Effector memory CD8-positive, alpha-beta T cell (primary cell): ENCODE data around the gene SMIM36.
"Not testable (repeated sequence)": the region's sequence is repeated elsewhere in the genome, so short reads cannot be mapped to it uniquely, and the experiment has no call there.

Experiments
- ATAC-seq: fragments of 150-1000 bp; cut with Tn5 transposase; replicated peaks from 2 replicates; pipeline ENCODE4 v1.10.0; 2021; ENCODE audit warnings: mild to moderate bottlenecking, moderate library complexity
- DNase-seq, 3 experiments: peaks; one replicate each; pipeline ENCODE4 v3.0.0; 2021
- H3K27ac Mint-ChIP-seq, 2 donors: one replicate each; pipeline ENCODE4 v1.8.0; 2022; ENCODE audit warnings: mild to moderate bottlenecking in 2 of 2, mixed read lengths in 2 of 2, moderate library complexity in 2 of 2
- H3K27me3 Mint-ChIP-seq, 2 donors: one replicate each; pipeline ENCODE4 v1.8.0; 2022; ENCODE audit warnings: mixed read lengths in 2 of 2
- H3K36me3 Mint-ChIP-seq: one replicate; pipeline ENCODE4 v1.8.0; 2022; ENCODE audit warnings: mild to moderate bottlenecking, moderate library complexity, mixed read lengths; ENCODE audit not compliant: insufficient read depth
- H3K4me1 Mint-ChIP-seq, 2 donors: one replicate each; pipeline ENCODE4 v1.8.0; 2022; ENCODE audit warnings: low read depth in 2 of 2, mixed read lengths in 2 of 2
- H3K4me3 Mint-ChIP-seq, 2 donors: one replicate each; pipeline ENCODE4 v1.8.0; 2022; ENCODE audit warnings: mild to moderate bottlenecking in 2 of 2, mixed read lengths in 2 of 2, moderate library complexity in 2 of 2
- H3K9me3 Mint-ChIP-seq, 2 donors: one replicate each; pipeline ENCODE4 v1.8.0; 2022; ENCODE audit warnings: mixed read lengths in 2 of 2

Gene SMIM36

GRCh38 chr17:55458287-55458900, 52.9 kb downstream of the SMIM36 start:
- DNase-seq (no peak), ATAC-seq (no peak)
- Mint-ChIP-seq H3K9me3 (no peaks in the 10 kb centered on the region), H3K27ac (no peak overlapping the region), H3K36me3 (no peaks in the 10 kb centered on the region), H3K4me1 (peaks cover 0 to 4% of the 10 kb centered on the region in 2 donors), H3K4me3 (no peak overlapping the region), H3K27me3 (peaks cover 26 to 44% of the 10 kb centered on the region in 2 donors)

GRCh38 chr17:55456307-55457240, 54.7 kb downstream of the SMIM36 start:
- Mint-ChIP-seq H3K4me3 (no peak overlapping the region), H3K9me3 (no peaks in the 10 kb centered on the region), H3K36me3 (no peaks in the 10 kb centered on the region), H3K27ac (no peak overlapping the region), H3K4me1 (peaks cover 0 to 4% of the 10 kb centered on the region in 2 donors), H3K27me3 (peaks cover 37 to 44% of the 10 kb centered on the region in 2 donors)
- ATAC-seq (no peak), DNase-seq (no peak)

- no peaks in the 10 kb centered on the region for H3K9me3 Mint-ChIP-seq
- no peak for ATAC-seq
- H3K4me1 Mint-ChIP-seq = peaks cover 0 to 4% of the 10 kb centered on the region in 2 donors
- no peak overlapping the region for H3K4me3 Mint-ChIP-seq
- H3K27me3 Mint-ChIP-seq = peaks cover 44 to 60% of the 10 kb centered on the region in 2 donors
- DNase-seq = no peak
- H3K27ac Mint-ChIP-seq = no peak overlapping the region
- H3K36me3 Mint-ChIP-seq = no peaks in the 10 kb centered on the region
Measured at GRCh38 chr17:55454906-55455474, 56.3 kb downstream of the SMIM36 start.

GRCh38 chr17:55453839-55454557, 57.3 kb downstream of the SMIM36 start:
- Mint-ChIP-seq H3K27me3 (peaks cover 44 to 68% of the 10 kb centered on the region in 2 donors), H3K4me3 (no peak overlapping the region), H3K27ac (no peak overlapping the region), H3K36me3 (no peaks in the 10 kb centered on the region), H3K9me3 (no peaks in the 10 kb centered on the region), H3K4me1 (peaks cover 0 to 4% of the 10 kb centered on the region in 2 donors)
- ATAC-seq (no peak), DNase-seq (no peak)

- H3K4me1 Mint-ChIP-seq = no peaks in the 10 kb centered on the region
- DNase-seq (no peak), ATAC-seq (no peak)
- no peaks in the 10 kb centered on the region for H3K9me3 Mint-ChIP-seq
- no peak overlapping the region for H3K4me3 Mint-ChIP-seq
- no peaks in the 10 kb centered on the region for H3K36me3 Mint-ChIP-seq
- H3K27ac Mint-ChIP-seq = no peak overlapping the region
- H3K27me3 Mint-ChIP-seq = peaks cover 48 to 55% of the 10 kb centered on the region in 2 donors
Measured at GRCh38 chr17:55452139-55452790, 59.0 kb downstream of the SMIM36 start.

GRCh38 chr17:55451758-55452138, 59.5 kb downstream of the SMIM36 start:
- no peak overlapping the region for H3K4me3 Mint-ChIP-seq

GRCh38 chr17:55451203-55451641, 60.0 kb downstream of the SMIM36 start:
- ATAC-seq (no peak), DNase-seq (no peak)
- peaks cover 38 to 45% of the 10 kb centered on the region in 2 donors for H3K27me3 Mint-ChIP-seq
- H3K27ac Mint-ChIP-seq = no peak overlapping the region
- H3K4me1 Mint-ChIP-seq = no peaks in the 10 kb centered on the region
- H3K9me3 Mint-ChIP-seq = no peaks in the 10 kb centered on the region
- no peaks in the 10 kb centered on the region for H3K36me3 Mint-ChIP-seq
- H3K4me3 Mint-ChIP-seq = no peak overlapping the region

More at GRCh38 chr17:55451758-55452138, 59.5 kb downstream of the SMIM36 start:
- H3K9me3 Mint-ChIP-seq = no peaks in the 10 kb centered on the region
- peaks cover 44 to 50% of the 10 kb centered on the region in 2 donors for H3K27me3 Mint-ChIP-seq
- no peaks in the 10 kb centered on the region for H3K36me3 Mint-ChIP-seq
- H3K27ac Mint-ChIP-seq = no peak overlapping the region
- DNase-seq (no peak), ATAC-seq (no peak)
- no peaks in the 10 kb centered on the region for H3K4me1 Mint-ChIP-seq

GRCh38 chr17:55450232-55450825, 60.9 kb downstream of the SMIM36 start:
- Mint-ChIP-seq H3K27me3 (peaks cover 32 to 36% of the 10 kb centered on the region in 2 donors), H3K36me3 (no peaks in the 10 kb centered on the region), H3K9me3 (no peaks in the 10 kb centered on the region), H3K4me3 (no peak overlapping the region), H3K27ac (no peak overlapping the region), H3K4me1 (no peaks in the 10 kb centered on the region)
- DNase-seq = no peak
- ATAC-seq = no peak

- ATAC-seq = no peak
- no peaks in the 10 kb centered on the region for H3K36me3 Mint-ChIP-seq
- DNase-seq = no peak
- peaks cover 24 to 27% of the 10 kb centered on the region in 2 donors for H3K27me3 Mint-ChIP-seq
- no peaks in the 10 kb centered on the region for H3K9me3 Mint-ChIP-seq
- H3K27ac Mint-ChIP-seq = no peak overlapping the region
- no peak overlapping the region for H3K4me3 Mint-ChIP-seq
- no peaks in the 10 kb centered on the region for H3K4me1 Mint-ChIP-seq
Measured at GRCh38 chr17:55448681-55449080, 62.6 kb downstream of the SMIM36 start.

GRCh38 chr17:55446581-55447205, 64.6 kb downstream of the SMIM36 start:
- peaks cover 11 to 25% of the 10 kb centered on the region in 2 donors for H3K27me3 Mint-ChIP-seq
- DNase-seq (no peak), ATAC-seq (no peak)
- H3K27ac Mint-ChIP-seq = no peak overlapping the region
- no peaks in the 10 kb centered on the region for H3K36me3 Mint-ChIP-seq
- no peaks in the 10 kb centered on the region for H3K9me3 Mint-ChIP-seq
- no peak overlapping the region for H3K4me3 Mint-ChIP-seq
- no peaks in the 10 kb centered on the region for H3K4me1 Mint-ChIP-seq

GRCh38 chr17:55446004-55446403, 65.2 kb downstream of the SMIM36 start:
- H3K27ac Mint-ChIP-seq, DNase-seq, H3K4me1 Mint-ChIP-seq, ATAC-seq, H3K9me3 Mint-ChIP-seq, H3K4me3 Mint-ChIP-seq, H3K36me3 Mint-ChIP-seq: not testable (repeated sequence)
- peaks cover 5 to 18% of the 10 kb centered on the region in 2 donors for H3K27me3 Mint-ChIP-seq
